GM12864 (cell line): ENCODE results near the gene ADCK1.

Source experiments
- DNase-seq: peaks from one replicate; pipeline ENCODE4 v3.0.0-alpha.2; 2011; ENCODE audit warnings: low read depth
- H3K4me3 ChIP-seq: 2 replicates; pipeline ENCODE4 v1.5.1; 2011; ENCODE audit warnings: mild to moderate bottlenecking, low read depth, low read length, control low read depth
- TF ChIP-seq, protein P1 (sequence below): IDR thresholded peaks from 2 replicates; pipeline ENCODE4 v1.5.1; 2011; ENCODE audit warnings: low read depth, mild to moderate bottlenecking, moderate library complexity, low read length, control low read depth, inconsistent platforms; ENCODE audit errors: missing control alignments

Gene ADCK1

DNA sequence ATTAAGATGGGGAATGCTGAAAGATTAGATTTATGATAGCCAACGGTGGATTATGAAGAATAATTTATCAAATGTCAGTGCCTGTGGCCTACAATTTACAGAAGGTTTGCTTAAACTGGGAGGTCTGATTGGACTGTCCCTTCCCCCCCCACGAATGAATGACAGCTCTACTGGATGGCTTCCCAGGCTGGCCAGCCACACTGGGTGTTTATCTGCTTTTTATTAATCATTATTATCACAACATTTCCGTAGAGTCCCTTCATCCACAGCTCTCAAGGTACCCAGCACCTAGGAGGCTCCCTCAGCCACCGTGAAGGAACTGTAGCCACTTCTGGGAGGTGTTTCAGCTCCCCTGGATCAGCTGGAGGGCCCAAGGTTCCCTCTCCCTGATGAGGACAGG lies 78.9 kb downstream of the ADCK1 start:
- TF ChIP-seq, protein P1, sequence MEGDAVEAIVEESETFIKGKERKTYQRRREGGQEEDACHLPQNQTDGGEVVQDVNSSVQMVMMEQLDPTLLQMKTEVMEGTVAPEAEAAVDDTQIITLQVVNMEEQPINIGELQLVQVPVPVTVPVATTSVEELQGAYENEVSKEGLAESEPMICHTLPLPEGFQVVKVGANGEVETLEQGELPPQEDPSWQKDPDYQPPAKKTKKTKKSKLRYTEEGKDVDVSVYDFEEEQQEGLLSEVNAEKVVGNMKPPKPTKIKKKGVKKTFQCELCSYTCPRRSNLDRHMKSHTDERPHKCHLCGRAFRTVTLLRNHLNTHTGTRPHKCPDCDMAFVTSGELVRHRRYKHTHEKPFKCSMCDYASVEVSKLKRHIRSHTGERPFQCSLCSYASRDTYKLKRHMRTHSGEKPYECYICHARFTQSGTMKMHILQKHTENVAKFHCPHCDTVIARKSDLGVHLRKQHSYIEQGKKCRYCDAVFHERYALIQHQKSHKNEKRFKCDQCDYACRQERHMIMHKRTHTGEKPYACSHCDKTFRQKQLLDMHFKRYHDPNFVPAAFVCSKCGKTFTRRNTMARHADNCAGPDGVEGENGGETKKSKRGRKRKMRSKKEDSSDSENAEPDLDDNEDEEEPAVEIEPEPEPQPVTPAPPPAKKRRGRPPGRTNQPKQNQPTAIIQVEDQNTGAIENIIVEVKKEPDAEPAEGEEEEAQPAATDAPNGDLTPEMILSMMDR = no peak
- DNase-seq = no peak
- H3K4me3 ChIP-seq = no peak overlapping the region

DNA sequence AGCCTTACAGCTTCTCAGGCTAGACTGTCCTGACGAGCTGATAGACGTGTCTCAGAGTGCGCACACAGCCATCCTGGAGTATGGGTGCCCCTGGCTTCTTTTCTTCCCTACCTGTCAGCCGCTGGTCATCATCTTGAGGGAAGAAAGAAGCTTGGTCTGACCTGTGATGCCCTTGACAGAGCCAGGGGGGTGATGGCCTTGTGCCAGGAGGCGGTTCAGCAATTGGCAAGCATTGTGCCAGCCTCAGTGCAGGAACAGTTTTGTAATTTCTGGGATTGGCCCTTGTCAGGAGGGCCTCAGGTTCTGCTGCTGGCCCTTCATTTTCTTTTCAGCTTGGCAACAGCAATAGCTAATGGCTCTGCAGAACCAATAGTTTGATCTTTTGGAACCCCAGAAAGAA lies 80.1 kb downstream of the ADCK1 start:
- DNase-seq = no peak
- no peak overlapping the region for H3K4me3 ChIP-seq
- TF ChIP-seq, protein P1 = no peak

DNA sequence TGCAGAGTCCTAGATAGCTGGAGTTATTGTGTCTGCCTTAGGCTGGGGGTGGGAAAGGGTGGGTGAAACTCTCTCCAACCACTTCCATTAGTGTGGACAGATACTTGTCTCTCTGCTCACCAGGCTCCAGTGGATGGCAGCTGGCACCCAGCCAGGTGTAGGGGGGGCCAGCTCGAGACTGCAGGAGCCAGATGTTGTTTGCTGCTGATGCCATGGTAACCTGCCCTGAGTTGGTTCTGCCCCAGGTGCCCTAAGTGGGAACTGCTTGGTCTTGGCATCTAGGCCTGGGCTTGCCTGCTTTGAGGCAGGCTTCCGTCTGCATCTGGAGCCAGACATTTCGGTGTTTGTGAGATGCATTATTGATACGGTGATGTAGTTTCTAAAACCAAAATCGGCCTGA lies 82.2 kb downstream of the ADCK1 start:
- DNase-seq = no peak
- TF ChIP-seq, protein P1 = no peak
- H3K4me3 ChIP-seq = no peak overlapping the region

DNA sequence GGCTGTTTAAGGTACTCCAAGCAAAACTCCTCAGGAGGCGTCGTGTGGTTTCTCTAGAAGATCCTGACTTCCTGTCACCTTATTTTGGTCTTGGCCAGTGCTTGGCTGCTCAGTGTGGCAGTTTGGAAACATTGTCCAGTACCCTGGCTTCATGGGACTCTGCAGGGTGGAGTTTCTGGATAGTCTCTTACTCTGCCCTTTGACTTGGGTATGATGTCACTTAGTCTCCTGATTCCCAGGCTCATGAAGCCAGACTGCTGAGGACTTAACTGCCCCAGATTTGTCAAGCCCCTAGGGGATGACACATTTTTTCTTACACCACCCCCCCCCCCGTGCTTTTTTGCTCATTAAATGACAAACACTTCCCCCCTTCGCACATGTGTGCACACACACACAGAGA lies 82.7 kb downstream of the ADCK1 start:
- no peak overlapping the region for H3K4me3 ChIP-seq
- DNase-seq = no peak
- TF ChIP-seq, protein P1 = no peak

DNA sequence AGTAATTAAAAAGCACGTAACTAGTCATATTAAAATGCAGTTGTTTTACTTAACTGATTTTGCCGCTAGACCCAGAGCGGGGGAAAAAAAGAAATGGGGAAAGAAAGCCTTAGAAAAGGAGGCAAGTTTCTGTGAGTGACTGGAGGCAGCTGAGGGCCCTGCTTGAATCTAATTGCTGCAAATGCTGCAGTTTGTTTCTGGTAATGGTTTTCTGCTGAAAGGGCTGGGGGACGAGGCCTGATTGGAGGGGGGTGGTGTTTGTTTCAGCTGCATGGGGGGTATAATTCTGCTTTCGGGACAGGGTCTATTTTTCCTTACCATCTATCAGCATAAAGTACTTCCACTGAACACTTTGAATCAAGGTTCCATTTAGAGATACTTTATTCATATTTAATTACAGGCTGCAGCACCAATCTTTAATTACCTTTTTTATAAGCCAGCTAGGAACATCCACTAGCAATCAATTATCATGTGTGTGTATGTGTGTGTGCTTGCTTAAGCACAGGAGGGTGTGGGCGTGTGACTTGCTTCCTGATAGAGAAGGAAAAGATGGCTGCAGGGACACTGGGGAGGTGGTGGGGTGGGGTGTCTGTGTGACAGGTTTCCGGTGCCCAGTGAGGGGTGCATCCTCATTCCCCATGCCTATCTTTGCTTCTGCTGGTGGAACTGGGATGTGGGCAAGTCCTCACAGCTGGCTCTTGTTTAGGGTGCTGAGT lies 83.4 kb downstream of the ADCK1 start:
- DNase-seq = no peak
- TF ChIP-seq, protein P1 = no peak
- no peak overlapping the region for H3K4me3 ChIP-seq

DNA sequence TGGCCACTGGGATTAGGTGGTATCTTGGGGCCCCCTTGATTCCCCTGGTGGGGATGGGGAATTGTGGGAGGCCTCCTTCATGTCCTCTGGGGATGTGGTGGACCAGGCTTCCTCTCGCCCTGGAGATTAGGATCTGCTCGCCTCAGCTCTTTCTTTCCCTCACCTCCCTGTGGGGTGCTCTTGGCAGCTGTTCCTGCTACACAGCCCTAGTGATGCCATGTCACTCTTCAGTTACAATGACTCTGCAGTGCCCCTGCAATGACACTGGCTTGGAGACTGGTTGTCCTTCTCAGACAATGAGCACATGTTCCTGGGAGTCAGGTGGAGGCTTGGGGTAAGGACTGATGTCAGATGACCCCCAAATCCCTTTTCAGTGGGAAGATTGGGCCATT lies 83.9 kb downstream of the ADCK1 start:
- DNase-seq = no peak
- no peak overlapping the region for H3K4me3 ChIP-seq
- TF ChIP-seq, protein P1 = no peak

DNA sequence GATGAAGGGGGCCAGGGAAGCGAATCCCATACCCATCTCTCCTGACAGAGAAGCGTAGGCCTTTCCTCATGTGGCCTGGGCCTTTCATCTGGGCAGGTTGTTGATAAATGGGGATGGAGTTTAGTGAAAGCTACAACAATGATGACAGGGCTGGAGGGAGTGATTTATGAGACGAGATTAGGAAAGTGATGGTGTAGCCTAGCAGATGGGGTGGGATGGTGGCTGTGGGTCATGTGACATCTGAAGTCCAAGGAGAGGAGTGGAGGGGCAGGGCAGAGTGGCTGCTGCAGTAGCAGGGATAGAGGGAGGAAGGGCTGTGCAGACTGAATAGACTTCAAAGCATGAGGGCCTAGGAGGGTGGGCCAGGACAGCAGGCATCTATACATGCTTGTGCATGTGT lies 85.5 kb downstream of the ADCK1 start:
- no peak overlapping the region for H3K4me3 ChIP-seq
- TF ChIP-seq, protein P1 = no peak
- no peak for DNase-seq
